Gastrocnemius medialis (tissue), 4 donors: Measurements from ENCODE around the gene TEKT5.

Experiments
- POLR2A ChIP-seq, 2 donors: fragments of 450-650 bp; IDR thresholded peaks; one replicate each; pipeline ENCODE4 v1.6.1; 2017; ENCODE audit warnings: antibody characterized with exemption in 2 of 2, mild to moderate bottlenecking in 2 of 2, moderate library complexity in 2 of 2
- TF ChIP-seq, protein P1 (sequence below), 5 experiments: fragments of 450-650 bp in 3 of 5; fragments of 200-600 bp in 2 of 5; sonication (generic) in 2 of 5; IDR thresholded peaks in 4 of 5; conservative IDR thresholded peaks in 1 of 5; 1 replicate in 4 of 5; 2 replicates in 1 of 5; pipeline ENCODE4 v1.5.1; 2016 to 2019; ENCODE audit warnings: antibody characterized with exemption in 5 of 5, mild to moderate bottlenecking in 3 of 5, moderate library complexity in 3 of 5

DNA sequence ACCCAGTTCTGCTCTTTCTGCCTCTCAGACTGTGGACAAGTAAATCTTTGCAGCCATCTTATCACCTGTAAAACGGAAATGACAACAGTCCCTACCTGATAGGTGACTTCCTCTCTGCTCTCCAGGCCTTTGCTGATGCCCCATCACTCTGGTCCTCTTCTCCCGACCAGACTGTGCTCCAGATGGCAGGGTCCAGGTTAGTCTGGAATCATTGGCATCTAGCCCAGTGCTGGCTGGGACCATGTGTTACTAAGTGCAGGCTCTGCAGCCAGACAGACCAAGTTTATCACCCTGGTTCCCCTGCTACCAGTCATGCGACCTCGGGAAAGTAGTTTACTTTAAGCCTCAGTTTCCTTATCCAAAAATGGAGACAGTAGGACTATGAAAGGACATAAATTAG, 47.1 kb upstream of the TEKT5 start:
- TF ChIP-seq, protein P1, sequence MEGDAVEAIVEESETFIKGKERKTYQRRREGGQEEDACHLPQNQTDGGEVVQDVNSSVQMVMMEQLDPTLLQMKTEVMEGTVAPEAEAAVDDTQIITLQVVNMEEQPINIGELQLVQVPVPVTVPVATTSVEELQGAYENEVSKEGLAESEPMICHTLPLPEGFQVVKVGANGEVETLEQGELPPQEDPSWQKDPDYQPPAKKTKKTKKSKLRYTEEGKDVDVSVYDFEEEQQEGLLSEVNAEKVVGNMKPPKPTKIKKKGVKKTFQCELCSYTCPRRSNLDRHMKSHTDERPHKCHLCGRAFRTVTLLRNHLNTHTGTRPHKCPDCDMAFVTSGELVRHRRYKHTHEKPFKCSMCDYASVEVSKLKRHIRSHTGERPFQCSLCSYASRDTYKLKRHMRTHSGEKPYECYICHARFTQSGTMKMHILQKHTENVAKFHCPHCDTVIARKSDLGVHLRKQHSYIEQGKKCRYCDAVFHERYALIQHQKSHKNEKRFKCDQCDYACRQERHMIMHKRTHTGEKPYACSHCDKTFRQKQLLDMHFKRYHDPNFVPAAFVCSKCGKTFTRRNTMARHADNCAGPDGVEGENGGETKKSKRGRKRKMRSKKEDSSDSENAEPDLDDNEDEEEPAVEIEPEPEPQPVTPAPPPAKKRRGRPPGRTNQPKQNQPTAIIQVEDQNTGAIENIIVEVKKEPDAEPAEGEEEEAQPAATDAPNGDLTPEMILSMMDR (IDR thresholded peaks at IDR 0.05 in 4 of 5, conservative IDR thresholded peaks at IDR 0.05 in 1 of 5) = no peak
- TF ChIP-seq POLR2A (IDR thresholded peaks at IDR 0.05) = no peak
